HG02970 (cell line): ENCODE data around the gene KRT74.
"Not testable (repeated sequence)": the region's sequence is repeated elsewhere in the genome, so short reads cannot be mapped to it uniquely, and the experiment has no call there.

Experiments
- ATAC-seq: cut with Tn5 transposase; IDR thresholded peaks from one replicate; pipeline ENCODE4 v1.9.1; 2021; ENCODE audit warnings: mild to moderate bottlenecking, moderate library complexity, moderate number of reproducible peaks; ENCODE audit not compliant: unreplicated experiment, low FRiP score

Gene KRT74

DNA sequence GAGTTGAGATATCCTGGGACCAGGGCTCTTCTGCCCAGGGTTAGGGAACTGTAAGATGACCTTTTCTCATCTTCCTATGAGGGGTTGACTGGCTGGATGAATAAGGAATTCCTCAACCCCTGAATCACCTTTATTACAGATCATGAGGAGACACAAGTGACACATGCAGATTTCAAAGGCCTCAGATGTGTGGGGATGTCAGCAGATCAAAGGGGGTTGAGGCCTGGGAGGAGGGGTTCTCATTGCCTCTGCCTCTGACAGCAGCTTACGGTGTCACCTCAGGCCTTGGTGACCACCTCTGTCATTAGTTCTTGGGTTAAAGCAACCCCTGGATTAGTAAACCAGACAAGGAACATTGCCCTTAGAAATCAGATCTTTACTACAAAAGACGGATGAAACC is 29.7 kb upstream of the KRT74 start:
- no peak for ATAC-seq

DNA sequence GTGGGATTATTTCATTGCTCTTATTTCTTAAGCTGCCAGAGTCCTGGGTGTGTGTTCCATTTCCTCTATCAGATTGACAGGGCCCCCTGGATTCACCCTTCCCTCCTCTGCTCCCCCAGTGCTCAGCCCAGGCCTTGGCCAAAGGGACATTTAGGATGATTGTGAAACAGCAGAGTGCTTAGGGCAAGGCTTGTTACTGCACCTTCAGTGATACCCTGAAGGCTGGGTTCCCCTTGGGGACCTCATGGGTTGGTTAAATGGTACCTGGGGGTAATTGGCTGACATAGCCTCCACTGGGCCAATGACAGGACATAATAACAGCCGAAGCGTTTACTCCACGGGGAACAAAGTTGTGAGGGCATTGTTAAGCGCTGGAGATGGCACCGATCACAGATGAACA is 28.9 kb upstream of the KRT74 start:
- ATAC-seq, result no peak

DNA sequence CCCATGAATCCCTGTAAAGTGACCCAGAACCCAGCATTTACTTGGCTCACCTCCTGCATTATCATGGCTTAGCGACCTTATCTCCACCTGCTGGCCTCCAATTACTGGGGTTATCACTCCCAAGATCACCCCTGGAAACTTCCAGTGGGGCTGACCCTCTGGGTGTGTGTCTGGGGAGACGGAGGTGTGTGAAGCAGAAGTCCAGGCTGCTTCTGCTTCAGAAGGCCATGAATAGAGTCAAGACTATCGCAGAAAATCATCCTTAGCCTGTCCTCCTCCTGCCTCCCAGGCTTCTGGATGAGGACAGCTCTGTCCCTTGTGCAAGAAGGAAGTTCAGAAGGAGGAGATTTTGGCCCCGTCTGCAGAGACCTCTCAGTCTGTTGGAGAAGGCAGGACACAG is 28.0 kb upstream of the KRT74 start:
- ATAC-seq, result no peak

DNA sequence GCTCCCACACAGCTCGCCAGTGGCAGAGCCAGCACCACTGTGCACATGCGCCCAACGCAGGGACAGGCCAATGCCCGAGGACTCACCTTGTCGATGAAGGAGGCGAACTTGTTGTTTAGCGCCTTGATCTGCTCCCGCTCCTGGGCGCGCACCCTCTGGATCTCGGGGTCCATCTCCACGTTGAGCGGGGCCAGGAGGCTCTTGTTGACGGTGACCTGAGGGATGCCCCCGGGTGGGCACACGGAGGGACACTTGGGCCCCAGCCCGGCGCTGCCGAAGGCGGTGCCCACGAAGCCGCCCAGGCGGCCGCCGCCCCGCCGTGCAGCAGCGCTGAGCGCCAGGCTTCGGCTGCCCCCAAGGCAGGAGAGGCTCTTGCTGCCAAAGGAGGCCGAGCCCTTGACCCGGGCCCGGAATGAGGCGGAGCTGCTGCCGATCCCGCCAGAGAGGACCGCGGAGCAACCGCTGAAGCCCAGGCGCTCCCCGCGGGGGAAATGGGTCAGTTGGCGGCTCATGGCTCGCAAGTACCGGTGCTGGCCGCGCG is 27.4 kb upstream of the KRT74 start, which contains the start of gene KRT72:
KRT72 (minus strand) TSS at position 523 of the 541 bp plus-strand sequence; CDS start at position 512, 11 bp downstream.
- ATAC-seq, result no peak

DNA sequence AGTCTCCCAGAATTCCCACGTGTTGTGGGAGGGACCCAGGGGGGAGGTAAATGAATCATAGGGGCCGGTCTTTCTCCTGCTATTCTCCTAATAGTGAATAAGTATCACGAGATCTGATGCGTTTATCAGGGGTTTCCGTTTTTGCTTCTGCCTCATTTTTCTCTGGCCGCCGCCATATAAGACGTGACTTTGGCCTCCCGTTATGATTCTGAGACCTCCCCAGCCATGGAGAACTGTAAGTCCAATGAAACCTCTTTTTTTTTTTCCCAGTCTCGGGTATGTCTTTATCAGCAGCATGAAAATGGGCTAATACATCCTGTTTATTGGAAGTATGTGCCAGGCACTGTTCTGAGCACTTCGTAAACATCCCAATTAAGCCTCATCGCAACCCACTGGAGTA is 26.8 kb upstream of the KRT74 start:
- no peak for ATAC-seq

DNA sequence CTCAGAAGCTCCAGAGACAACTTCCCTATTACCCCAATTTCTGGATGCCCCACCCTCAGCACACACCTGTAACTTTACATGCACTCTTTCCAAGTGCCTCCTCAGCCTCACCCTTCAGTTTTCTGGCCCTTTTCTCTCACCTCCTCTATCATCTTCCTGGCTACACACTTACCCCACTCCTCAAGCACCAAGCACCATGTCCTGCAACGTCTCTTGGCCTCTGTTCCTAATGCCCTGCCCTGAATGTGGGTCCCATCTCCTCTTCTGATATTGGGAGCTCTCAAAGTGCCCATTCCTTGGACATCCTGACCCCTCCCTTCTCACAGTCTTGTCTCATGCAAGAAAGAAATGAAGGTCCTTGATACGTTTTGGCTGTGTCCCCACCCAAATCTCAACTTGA is 26.4 kb upstream of the KRT74 start:
- no peak for ATAC-seq

DNA sequence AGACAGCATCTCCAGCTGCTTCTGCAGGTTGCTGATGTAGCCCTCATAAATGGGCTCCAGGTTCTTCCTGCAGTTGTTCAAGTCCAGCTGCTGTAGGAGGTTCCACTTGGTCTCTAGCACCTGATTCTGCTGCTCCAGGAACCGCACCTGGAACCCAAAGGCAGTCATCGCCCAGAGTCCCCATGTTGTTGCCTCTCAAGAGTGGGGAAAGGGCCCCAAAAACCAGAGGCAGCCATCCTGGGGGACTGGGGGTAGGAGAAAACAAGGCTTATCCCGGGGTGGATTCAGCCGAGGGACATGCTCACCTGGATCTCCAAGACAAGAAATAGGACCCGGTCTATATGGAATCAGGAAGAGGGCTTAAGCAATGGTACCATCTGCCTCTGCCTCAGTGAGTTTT is 25.3 kb upstream of the KRT74 start:
- no peak for ATAC-seq

DNA sequence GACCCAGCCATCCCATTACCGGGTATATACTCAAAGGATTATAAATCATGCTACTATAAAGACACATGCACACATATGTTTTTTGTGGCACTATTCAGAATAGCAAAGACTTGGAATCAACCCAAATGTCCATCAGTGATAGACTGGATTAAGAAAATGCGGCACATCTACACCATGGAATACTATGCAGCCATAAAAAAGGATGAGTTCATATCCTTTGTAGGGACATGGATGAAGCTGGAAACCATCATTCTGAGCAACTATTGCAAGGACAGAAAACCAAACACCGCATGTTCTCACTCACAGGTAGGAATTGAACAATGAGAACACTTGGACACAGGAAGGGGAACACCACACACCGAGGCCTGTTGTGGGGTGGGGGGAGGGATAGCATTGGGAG is 20.6 kb upstream of the KRT74 start:
- not testable (repeated sequence) for ATAC-seq

DNA sequence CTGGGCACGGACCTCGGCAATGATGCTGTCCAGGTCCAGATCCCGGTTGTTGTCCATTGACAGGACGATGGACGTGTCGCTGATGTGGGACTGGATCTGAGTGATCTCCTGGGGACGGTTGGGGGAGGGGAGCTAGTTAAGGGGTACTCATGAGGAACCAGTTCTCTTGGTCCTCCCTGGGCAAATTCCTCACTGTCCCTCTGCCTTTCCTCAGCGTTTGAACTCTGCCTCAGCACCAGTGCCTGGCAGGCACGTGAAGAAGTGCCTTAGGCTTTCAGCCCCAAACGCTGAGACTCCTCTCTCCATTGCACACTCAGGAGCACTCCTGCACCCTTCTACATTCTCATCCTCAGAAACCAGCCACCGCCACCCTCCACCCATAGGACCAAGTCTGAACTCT is 17.9 kb upstream of the KRT74 start:
- ATAC-seq, result no peak

DNA sequence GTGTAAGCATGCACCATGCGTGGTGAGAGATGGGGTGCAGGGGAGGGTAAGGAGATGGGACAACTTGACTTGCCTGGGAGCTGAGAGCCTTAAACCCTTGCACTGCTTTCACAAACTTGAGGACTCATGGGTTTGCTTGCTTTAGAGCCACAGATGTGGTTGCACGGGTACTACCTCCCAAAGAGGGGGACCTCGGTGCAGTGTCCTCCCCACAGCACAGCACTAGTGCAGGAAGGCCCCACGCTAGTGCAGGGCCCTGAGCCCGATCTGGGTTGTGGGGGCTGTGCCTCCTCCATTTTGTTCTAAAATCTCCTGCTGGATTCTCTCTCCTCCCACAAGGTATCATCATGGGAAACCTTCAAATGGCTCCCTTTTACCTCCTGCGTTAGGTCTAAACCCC is 16.4 kb upstream of the KRT74 start:
- ATAC-seq, result no peak

DNA sequence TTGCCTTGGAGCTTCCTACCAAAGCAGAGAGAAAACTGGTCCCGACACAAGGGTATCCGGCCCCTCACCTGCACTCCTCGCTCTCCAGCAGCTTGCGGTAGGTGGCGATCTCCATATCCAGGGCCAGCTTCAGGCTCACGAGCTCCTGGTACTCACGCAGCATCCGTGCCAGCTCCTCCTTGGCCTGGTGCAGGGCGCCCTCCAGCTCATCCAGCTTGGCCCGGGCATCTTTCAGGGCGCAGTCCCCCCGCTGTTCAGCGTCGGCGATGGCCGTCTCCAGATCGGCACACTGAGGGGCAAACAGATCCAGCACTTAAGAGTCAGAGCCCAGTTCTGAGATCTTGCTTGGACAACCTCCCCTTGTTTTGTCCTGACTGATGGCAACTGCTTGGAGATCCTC is 13.9 kb upstream of the KRT74 start:
- ATAC-seq, result no peak

DNA sequence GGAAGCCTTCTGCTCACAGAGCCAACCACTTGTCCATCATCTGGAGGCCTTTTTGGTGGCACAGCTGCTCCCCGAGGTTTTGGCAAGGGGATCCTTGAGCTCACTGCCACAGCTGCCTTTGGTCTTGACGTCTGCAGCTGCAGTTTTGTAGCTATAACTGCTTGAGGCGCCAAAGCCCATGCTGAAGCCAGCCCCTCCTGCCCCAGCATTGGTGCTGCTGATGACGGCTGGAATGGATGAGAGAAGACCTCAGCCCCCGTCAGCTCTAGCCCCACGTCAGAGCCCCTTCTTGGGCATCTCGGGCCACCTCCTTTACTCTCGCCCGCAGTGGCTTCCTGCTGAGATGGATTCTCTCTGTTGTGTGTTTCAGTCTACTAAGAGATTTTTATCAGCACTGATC is 12.3 kb upstream of the KRT74 start:
- no peak for ATAC-seq

DNA sequence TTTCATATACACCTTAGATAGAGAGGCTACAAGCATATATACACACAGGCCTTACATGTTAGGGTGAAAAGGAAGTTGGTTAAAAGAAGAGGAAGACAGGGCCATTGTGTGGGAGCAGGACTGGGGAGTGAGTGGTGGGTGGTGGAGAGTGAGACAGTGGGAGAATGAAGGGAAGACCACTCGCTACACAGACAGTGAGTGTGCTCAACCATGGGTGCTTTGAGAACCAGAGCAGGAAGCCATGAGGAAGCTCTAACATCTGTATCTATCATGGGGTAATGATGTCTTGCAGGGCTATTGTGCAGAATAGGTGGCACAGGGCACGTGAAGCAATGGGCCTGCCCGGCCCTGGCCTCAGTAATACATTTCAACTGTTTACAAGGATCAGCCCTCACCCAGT is 11.4 kb upstream of the KRT74 start:
- ATAC-seq, result no peak

DNA sequence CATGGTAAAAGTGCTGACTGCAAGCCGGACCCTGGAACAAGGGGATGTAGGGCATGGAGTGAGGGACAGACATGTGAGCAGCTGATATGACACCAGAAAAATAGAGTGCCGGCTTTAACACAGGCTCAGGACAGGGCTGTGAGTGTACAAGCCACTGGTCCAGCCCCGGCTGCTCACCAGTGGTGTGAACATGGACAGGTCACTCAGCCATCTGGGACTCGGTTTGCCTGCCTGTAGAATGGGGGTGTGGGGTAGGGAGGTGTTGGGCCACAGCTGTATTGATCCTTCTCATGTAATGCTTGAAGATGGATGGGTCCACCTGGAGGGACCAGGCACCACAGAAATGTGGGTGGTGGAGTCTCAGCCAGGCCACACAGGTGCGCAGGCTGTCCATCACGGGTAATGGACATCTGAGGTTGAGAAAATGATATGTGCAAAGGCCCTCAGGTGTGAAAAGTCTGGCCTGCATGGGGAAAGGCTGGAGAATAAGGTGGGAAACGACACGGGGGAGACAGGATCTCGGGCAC is 10.6 kb upstream of the KRT74 start:
- ATAC-seq, result no peak

DNA sequence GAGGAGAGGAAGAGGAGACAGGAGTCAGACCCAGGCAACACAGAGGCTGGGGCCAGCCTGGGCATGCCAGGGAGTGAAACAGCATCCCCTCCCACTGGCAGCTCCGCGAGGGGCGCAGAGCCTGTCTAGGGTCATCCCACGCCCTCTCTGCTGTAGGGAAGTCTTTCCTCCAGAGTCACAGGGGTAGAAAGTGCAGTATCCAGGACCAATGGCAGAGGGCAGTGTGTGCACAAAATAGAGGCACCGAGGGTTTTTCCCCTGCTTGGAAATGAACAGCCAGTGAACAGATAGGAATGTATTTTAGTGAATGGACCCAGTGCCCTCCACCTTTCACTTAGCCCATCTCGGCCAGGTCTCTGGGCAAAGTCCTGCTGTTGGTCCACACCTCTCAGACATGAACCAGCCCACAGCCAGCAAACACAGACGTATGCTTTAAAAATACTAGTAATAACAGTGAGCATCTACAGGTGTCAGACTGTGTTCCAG is 9.4 kb upstream of the KRT74 start:
- ATAC-seq, result no peak

DNA sequence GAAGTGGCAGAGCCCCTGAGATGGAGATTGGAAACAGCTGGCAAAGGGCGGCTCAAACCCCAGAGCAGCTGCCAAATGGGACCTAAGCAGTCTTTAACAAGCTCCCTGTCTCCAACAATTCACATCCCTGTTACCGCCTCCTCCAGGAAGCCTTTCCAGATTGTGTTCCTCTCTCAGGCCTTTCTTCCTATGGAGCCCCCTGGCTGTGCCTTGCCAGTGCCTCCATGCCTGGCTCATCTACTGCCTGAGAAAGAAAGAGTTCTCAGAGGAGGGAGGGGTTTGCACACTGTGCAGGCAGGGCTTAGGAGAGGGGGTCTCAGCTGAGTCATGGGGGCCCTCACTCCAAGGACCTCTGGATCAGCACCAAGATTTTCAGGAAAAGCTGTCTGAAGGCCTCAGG is 8.8 kb upstream of the KRT74 start:
- no peak for ATAC-seq

DNA sequence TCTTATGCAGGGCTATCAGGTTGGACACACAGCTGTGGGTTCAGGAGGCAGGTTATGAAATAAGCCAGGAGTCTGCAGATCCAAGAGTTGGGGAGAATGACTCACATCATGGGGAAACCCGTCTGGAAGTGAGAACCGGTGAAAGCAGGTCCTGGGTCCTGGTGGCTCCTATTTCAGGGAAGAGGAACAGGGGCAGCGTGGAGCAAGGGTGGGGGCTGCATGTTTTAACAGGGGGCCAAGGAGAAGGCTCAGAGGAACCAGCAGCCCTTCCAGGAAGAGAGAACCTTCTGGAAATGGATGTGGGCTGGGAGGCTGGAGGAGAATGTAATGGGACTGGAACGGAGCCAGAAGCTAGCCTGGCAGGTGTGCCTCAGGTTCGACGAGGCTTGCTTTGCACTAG is 7.8 kb upstream of the KRT74 start:
- no peak for ATAC-seq

DNA sequence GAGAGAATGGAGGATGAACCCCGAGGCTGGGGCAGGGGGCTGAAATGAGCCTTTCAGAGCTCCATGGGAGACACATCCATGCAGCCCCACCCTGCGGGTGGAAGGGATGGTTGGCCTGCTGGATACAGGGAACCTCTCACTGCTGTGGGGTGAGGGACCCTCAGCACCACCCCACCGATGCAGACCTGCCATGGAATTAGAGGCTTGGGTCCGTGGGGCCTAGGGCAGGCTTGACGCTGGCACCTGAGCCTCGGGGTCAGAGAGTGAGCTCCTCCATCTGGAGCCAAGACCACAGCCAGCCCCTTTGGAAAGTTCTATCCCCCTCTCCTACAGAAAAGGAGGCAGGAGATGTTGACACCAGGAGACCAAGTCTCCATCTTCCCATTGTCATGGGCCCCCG is 7.4 kb upstream of the KRT74 start:
- ATAC-seq, result no peak

DNA sequence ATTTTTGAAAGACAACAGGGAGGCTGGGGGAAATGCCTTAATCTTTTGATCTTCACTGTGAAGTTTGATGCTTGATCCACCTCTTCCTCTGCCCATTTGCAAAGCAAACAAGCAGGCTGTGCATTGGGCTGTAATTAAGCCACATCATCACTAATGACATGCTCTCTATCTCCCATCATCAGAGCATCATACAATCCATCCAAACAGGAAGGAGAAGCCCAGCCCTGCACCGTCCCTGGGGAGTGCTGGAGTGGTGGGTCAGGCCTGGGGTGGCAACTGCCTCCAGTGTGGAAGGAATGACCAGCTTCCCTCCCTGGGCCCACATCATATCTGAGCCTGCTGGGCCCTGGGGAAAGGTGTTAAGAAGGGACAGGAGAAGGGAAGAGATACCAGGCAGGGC is 6.9 kb upstream of the KRT74 start:
- ATAC-seq, result no peak

DNA sequence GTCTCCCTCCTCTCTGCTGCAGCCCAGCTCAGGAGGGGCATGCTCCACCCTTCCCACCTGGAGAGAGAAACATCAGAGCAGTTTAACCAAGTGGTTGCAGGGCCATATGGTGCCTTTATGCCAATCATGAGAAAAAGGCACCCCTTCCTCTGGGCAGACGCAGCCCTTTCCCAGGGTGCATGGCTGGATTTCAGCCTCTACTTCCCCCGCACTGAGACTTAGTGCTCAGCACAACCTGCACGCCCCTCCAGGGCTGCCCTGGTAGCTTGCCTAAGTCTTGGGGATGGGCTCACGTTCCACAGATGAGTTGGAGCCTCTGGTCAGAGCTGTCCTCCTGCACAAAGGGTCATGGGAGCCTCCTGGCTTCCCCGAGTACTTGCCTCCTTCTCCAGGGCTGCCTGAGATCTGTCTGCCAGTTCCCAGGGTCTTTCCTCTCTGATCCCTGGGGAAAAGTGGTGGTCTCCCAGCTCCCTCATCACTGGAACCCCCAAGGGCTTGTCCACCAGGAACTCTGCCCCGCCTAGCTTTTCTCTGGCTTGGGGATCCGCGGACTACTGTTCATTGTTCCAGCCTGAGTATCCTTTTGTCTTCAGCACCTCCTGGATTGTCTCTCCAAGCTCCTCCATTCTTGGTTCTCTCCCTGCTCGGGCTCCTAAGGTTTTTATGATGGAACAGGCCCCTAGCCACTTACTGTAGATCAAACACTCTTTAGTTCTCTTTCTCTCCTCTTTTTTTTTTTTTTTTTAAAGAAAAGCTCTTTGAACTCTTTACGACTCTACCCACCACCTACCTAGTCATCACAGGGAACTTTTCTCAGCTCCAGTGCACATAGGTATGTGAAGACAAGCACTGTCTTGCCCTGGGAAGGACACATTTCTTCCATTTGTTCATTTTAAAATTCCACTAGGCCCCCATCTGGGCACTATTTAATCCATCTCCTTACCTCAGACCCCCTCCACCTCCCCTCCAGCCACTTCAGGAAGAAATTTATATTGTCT is 6.1 kb upstream of the KRT74 start:
- ATAC-seq, result no peak

DNA sequence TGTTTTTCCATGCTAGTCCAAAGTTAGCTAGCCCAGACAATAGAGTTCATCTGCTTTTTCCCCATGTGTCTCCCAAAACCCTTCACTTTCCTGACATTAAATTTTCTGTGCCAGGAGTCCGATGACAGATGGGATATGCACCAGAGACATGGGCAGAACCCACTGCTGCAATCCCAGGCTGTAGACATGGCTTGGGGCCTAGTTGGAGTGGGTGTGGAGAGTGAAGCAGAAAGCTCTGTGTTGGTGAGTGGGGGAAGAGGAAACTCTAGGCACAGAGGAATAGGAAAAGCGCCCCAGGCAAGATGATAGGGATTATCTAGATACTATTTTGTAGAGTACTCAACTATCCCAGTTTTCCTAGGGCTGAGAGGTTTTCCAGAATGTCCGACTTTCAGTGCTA is 4.8 kb upstream of the KRT74 start:
- ATAC-seq, result no peak

DNA sequence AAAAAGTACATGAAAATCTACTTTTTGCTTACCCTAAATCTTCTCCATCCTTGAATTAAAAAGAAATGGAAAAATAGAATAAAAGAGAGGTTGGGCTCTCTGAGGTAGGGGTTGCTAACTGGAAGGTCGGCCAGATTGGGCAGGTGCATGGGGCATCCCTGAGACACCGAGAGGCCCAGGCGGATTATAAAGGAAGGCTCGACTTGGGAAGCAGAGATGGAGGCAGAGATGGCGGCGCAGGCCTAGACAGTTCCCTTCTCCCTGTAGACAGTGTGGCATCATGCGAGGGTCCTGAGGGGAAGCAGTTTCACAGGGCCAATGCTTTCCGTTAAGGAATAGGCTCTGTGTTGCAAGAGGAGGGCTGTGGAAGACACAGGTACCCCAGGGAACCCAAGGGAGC is 3.7 kb upstream of the KRT74 start:
- ATAC-seq, result no peak
